ENCODE data around the gene ARHGEF6.

The ARHGEF6 gene

GRCh38 chrX:136827026-136827425 lies 46.3 kb upstream of the ARHGEF6 start:
- Histone ChIP-seq H3K27ac (ENCODE audit: low read depth, low read length) (no peak overlapping the region), H3K4me1 (ENCODE audit: control insufficient read depth, low read length) (no peaks in the 10 kb centered on the region), H3K4me2 (ENCODE audit: low read length) (no peak overlapping the region), H4K20me1 (ENCODE audit: control insufficient read depth, insufficient read depth, low read depth, low read length) (no peaks in the 10 kb centered on the region), H3K9me3 (ENCODE audit: control insufficient read depth, insufficient read depth, low read length) (no peaks in the 10 kb centered on the region), H3K27me3 (ENCODE audit: control insufficient read depth, low read length) (no peaks in the 10 kb centered on the region), H3K36me3 (ENCODE audit: control insufficient read depth, low read length) (no peaks in the 10 kb centered on the region), H3K79me2 (ENCODE audit: control insufficient read depth, low read length) (no peaks in the 10 kb centered on the region), H3K9me2 (replicated peaks; ENCODE audit: control insufficient read depth, low read length) (no peaks in the 10 kb centered on the region), H3K4me3 (ENCODE audit: low read length) (no peak overlapping the region), H3F3A (ENCODE audit: control insufficient read depth, insufficient read depth) (no peaks in the 10 kb centered on the region)
- TF ChIP-seq EZH2phosphoT487 (IDR thresholded peaks at IDR 0.05; ENCODE audit: borderline replicate concordance, low read length): no peak
- no peak for TF ChIP-seq CTCF (IDR thresholded peaks at IDR 0.05; ENCODE audit: low read depth, low read length, poor library complexity, severe bottlenecking)

GRCh38 chrX:136825771-136826170 lies 45.0 kb upstream of the ARHGEF6 start:
- Histone ChIP-seq H3F3A (ENCODE audit: control insufficient read depth, insufficient read depth) (no peaks in the 10 kb centered on the region), H3K9me2 (replicated peaks; ENCODE audit: control insufficient read depth, low read length) (no peaks in the 10 kb centered on the region), H3K9me3 (ENCODE audit: control insufficient read depth, insufficient read depth, low read length) (no peaks in the 10 kb centered on the region), H3K4me3 (ENCODE audit: low read length) (no peak overlapping the region), H3K4me2 (ENCODE audit: low read length) (no peak overlapping the region), H3K27me3 (ENCODE audit: control insufficient read depth, low read length) (no peaks in the 10 kb centered on the region), H3K36me3 (ENCODE audit: control insufficient read depth, low read length) (no peaks in the 10 kb centered on the region), H3K27ac (ENCODE audit: low read depth, low read length) (no peak overlapping the region), H3K79me2 (ENCODE audit: control insufficient read depth, low read length) (no peaks in the 10 kb centered on the region), H3K4me1 (ENCODE audit: control insufficient read depth, low read length) (peaks cover 7% of the 10 kb centered on the region), H4K20me1 (ENCODE audit: control insufficient read depth, insufficient read depth, low read depth, low read length) (no peaks in the 10 kb centered on the region)
- no peak for TF ChIP-seq EZH2phosphoT487 (IDR thresholded peaks at IDR 0.05; ENCODE audit: borderline replicate concordance, low read length)
- no peak for TF ChIP-seq CTCF (IDR thresholded peaks at IDR 0.05; ENCODE audit: low read depth, low read length, poor library complexity, severe bottlenecking)

GRCh38 chrX:136823175-136823574 lies 42.4 kb upstream of the ARHGEF6 start:
- no peak overlapping the region for H3K4me2 ChIP-seq (ENCODE audit: low read length)
- no peaks in the 10 kb centered on the region for H3K27me3 ChIP-seq (ENCODE audit: control insufficient read depth, low read length)
- no peak for TF ChIP-seq CTCF (IDR thresholded peaks at IDR 0.05; ENCODE audit: low read depth, low read length, poor library complexity, severe bottlenecking)
- H4K20me1 ChIP-seq (ENCODE audit: control insufficient read depth, insufficient read depth, low read depth, low read length): no peaks in the 10 kb centered on the region
- no peaks in the 10 kb centered on the region for H3F3A ChIP-seq (ENCODE audit: control insufficient read depth, insufficient read depth)
- H3K9me3 ChIP-seq (ENCODE audit: control insufficient read depth, insufficient read depth, low read length): no peaks in the 10 kb centered on the region
- H3K9me2 ChIP-seq (replicated peaks; ENCODE audit: control insufficient read depth, low read length): no peaks in the 10 kb centered on the region
- no peak overlapping the region for H3K27ac ChIP-seq (ENCODE audit: low read depth, low read length)
- H3K4me3 ChIP-seq (ENCODE audit: low read length): no peak overlapping the region
- no peaks in the 10 kb centered on the region for H3K36me3 ChIP-seq (ENCODE audit: control insufficient read depth, low read length)
- H3K4me1 ChIP-seq (ENCODE audit: control insufficient read depth, low read length): peaks cover 11% of the 10 kb centered on the region
- no peaks in the 10 kb centered on the region for H3K79me2 ChIP-seq (ENCODE audit: control insufficient read depth, low read length)
